AG09309 (cell line): ENCODE measurements around the gene ANKRD13A.

Source experiments
- DNase-seq: peaks from one replicate; pipeline ENCODE4 v3.0.0-alpha.2; 2010; ENCODE audit warnings: low read depth
- H3K4me3 ChIP-seq: 2 replicates; pipeline ENCODE4 v1.5.1; 2011; ENCODE audit warnings: mild to moderate bottlenecking, low read depth, low read length, moderate library complexity; ENCODE audit not compliant: control insufficient read depth
- TF ChIP-seq, protein P1 (sequence below): IDR thresholded peaks from 2 replicates; pipeline ENCODE4 v1.5.1; 2011; ENCODE audit warnings: mild to moderate bottlenecking, low read depth, low read length, inconsistent platforms; ENCODE audit not compliant: insufficient read depth, control insufficient read depth; ENCODE audit errors: missing control alignments

Gene ANKRD13A

GRCh38 chr12:110024051-110024450 lies 24.8 kb downstream of the ANKRD13A start:
- TF ChIP-seq, protein P1, sequence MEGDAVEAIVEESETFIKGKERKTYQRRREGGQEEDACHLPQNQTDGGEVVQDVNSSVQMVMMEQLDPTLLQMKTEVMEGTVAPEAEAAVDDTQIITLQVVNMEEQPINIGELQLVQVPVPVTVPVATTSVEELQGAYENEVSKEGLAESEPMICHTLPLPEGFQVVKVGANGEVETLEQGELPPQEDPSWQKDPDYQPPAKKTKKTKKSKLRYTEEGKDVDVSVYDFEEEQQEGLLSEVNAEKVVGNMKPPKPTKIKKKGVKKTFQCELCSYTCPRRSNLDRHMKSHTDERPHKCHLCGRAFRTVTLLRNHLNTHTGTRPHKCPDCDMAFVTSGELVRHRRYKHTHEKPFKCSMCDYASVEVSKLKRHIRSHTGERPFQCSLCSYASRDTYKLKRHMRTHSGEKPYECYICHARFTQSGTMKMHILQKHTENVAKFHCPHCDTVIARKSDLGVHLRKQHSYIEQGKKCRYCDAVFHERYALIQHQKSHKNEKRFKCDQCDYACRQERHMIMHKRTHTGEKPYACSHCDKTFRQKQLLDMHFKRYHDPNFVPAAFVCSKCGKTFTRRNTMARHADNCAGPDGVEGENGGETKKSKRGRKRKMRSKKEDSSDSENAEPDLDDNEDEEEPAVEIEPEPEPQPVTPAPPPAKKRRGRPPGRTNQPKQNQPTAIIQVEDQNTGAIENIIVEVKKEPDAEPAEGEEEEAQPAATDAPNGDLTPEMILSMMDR: no peak
- DNase-seq: no peak
- no peak overlapping the region for H3K4me3 ChIP-seq

- TF ChIP-seq, protein P1: no peak
- DNase-seq: no peak
- no peak overlapping the region for H3K4me3 ChIP-seq
These were observed 29.1 kb downstream of the ANKRD13A start for GRCh38 chr12:110028323-110028722.

- H3K4me3 ChIP-seq: no peak overlapping the region
- no peak for DNase-seq
These were observed 30.1 kb downstream of the ANKRD13A start for GRCh38 chr12:110029290-110029815.

GRCh38 chr12:110033888-110034287 lies 34.7 kb downstream of the ANKRD13A start:
- no peak for DNase-seq
- TF ChIP-seq, protein P1: no peak

More at GRCh38 chr12:110029290-110029815, 30.1 kb downstream of the ANKRD13A start:
- TF ChIP-seq, protein P1: no peak

DNA sequence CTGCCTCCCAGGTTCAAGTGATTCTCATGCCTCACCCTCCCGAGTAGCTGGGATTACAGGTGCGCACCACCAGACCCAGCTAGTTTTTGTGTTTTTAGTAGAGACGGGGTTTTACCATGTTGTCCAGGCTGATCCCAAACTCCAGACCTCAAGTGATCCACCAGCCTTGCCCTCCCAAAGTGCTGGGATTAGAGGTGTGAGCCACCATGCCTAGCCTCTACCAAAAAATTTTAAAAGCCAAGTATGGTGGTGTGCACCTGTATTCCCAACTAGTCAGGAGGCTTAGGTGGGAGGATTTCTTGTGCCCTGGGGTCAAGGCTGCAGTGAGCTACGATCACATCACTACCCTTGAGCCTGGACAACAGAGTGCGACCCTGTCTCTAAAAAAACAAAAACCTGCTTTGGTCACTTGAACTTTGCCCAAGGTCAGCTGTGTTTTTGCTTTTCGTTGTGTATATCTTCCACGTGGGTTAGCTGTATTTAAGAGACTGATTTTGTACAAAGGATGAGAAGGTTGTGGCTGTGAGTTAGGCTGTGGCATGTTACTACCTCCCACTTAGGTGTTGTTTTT lies 36.4 kb downstream of the ANKRD13A start:
- no peak for DNase-seq

More at GRCh38 chr12:110033888-110034287, 34.7 kb downstream of the ANKRD13A start:
- H3K4me3 ChIP-seq: no peak overlapping the region

GRCh38 chr12:110037315-110037714 lies 38.1 kb downstream of the ANKRD13A start:
- TF ChIP-seq, protein P1: no peak
- H3K4me3 ChIP-seq: no peak overlapping the region
- DNase-seq: no peak

More for the DNA sequence above, 36.4 kb downstream of the ANKRD13A start:
- TF ChIP-seq, protein P1: no peak
- no peak overlapping the region for H3K4me3 ChIP-seq
